DND-41 (cell line): ENCODE results near the gene IPO11.

Experiments used
- ATAC-seq: fragments of 200-7000 bp; cut with Tn5 transposase; 3 replicates; pipeline ENCODE4 v1.9.1; 2021; ENCODE audit warnings: low read depth; ENCODE audit not compliant: insufficient read depth
- DNase-seq: peaks from one replicate; pipeline ENCODE4 v3.0.0-alpha.2; 2020
- H2AFZ ChIP-seq: 2 replicates; pipeline ENCODE4 v1.6.0; 2012; ENCODE audit warnings: low read depth, low read length
- H3K27ac ChIP-seq: 2 replicates; pipeline ENCODE4 v1.5.1; 2012; ENCODE audit warnings: low read length, inconsistent platforms
- H3K27me3 ChIP-seq: fragments of 200-600 bp; sonication (generic); 2 replicates; pipeline ENCODE4 v1.6.0; 2012; ENCODE audit warnings: low read length, mild to moderate bottlenecking, inconsistent platforms; ENCODE audit not compliant: insufficient read depth, poor library complexity
- H3K36me3 ChIP-seq: 2 replicates; pipeline ENCODE4 v1.5.1; 2012; ENCODE audit warnings: low read length, inconsistent platforms; ENCODE audit not compliant: insufficient read depth
- H3K4me1 ChIP-seq: 2 replicates; pipeline ENCODE4 v1.5.1; 2012; ENCODE audit warnings: mild to moderate bottlenecking, low read length; ENCODE audit not compliant: insufficient read depth
- H3K4me2 ChIP-seq: 2 replicates; pipeline ENCODE4 v1.6.0; 2012; ENCODE audit warnings: mild to moderate bottlenecking, moderate library complexity, low read length, inconsistent platforms; ENCODE audit not compliant: insufficient read depth
- H3K4me3 ChIP-seq, 2 experiments: fragments of 200-600 bp in 1 of 2; shearing (Covaris generic) in 1 of 2; 2 replicates each; pipeline ENCODE4 v1.5.1; 2012 to 2016; ENCODE audit warnings: inconsistent platforms in 2 of 2, low read length in 2 of 2, mild to moderate bottlenecking in 2 of 2, low read depth in 1 of 2, moderate library complexity in 1 of 2
- H3K79me2 ChIP-seq: 2 replicates; pipeline ENCODE4 v1.6.0; 2012; ENCODE audit warnings: low read length, inconsistent platforms; ENCODE audit not compliant: insufficient read depth
- H3K9ac ChIP-seq: 2 replicates; pipeline ENCODE4 v1.6.0; 2012; ENCODE audit warnings: low read depth, mild to moderate bottlenecking, inconsistent platforms, low read length, moderate library complexity
- H3K9me3 ChIP-seq: 2 replicates; pipeline ENCODE4 v1.5.1; 2012; ENCODE audit warnings: low read length, moderate library complexity, mild to moderate bottlenecking, inconsistent platforms; ENCODE audit not compliant: insufficient read depth, severe bottlenecking
- H4K20me1 ChIP-seq: 2 replicates; pipeline ENCODE4 v1.6.0; 2012; ENCODE audit warnings: low read length; ENCODE audit not compliant: insufficient read depth
- CTCF ChIP-seq: IDR thresholded peaks from 2 replicates; pipeline ENCODE4 v1.5.1; 2012; ENCODE audit warnings: borderline replicate concordance, low read length, moderate library complexity, mild to moderate bottlenecking; ENCODE audit not compliant: poor library complexity, severe bottlenecking; ENCODE audit errors: extremely low read depth
- EZH2 ChIP-seq: IDR thresholded peaks from 3 replicates; pipeline ENCODE4 v1.6.1; 2012; ENCODE audit warnings: borderline replicate concordance, low read depth, mild to moderate bottlenecking, moderate library complexity, low read length, inconsistent platforms; ENCODE audit not compliant: severe bottlenecking

Gene IPO11

DNA sequence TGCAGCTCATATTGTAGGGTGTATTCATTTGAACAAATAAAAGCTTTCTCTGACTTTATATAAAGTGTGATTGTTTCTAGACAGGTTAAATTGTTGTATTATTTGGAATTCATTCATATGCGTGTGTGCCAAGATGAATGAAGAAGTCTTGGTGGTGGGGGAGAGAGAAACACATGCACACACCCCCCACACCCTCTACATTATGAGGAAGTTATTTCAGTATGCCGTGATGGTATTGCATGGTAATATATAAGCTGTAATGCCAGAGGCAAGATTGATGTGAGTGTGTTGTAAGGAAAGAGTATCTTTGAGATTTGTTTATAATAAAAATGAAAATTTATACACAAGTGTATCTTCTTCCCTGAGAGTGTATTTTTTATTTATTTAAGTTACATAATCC, 71.0 kb downstream of the IPO11 start:
- Histone ChIP-seq H2AFZ (no peak overlapping the region), H3K79me2 (no peaks in the 10 kb centered on the region), H4K20me1 (no peaks in the 10 kb centered on the region), H3K27ac (no peak overlapping the region), H3K36me3 (peaks cover 16% of the 10 kb centered on the region; the same call in 1 of the 2 replicates), H3K4me2 (no peak overlapping the region), H3K9ac (no peak overlapping the region), H3K9me3 (no peaks in the 10 kb centered on the region), H3K4me3 (no peak overlapping the region), H3K27me3 (no peaks in the 10 kb centered on the region), H3K4me1 (no peaks in the 10 kb centered on the region)
- TF ChIP-seq EZH2 (no peak), CTCF (no peak)
- ATAC-seq (no peak), DNase-seq (no peak)

DNA sequence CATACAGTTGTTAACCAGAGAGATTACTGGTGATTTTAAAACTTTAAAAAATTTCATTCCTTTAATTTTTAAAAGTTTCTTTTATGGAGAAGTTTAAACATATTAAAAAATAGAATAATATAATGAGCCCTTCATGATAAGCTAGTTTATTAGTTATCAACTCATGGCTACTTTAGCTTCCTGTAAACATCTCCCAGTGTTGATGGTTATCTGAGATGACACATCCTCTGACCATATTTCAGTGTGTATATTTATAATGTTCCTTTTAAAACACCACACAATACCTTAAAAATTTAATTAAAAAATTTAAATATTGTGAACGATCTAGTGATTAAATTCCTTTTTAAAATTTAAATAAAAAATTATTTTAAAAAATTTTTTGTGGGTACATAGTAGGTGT, 74.1 kb downstream of the IPO11 start:
- no peaks in the 10 kb centered on the region for H3K4me1 ChIP-seq
- no peaks in the 10 kb centered on the region for H3K27me3 ChIP-seq
- H3K9me3 ChIP-seq, result no peaks in the 10 kb centered on the region
- H3K9ac ChIP-seq, result no peak overlapping the region
- ATAC-seq (no peak), DNase-seq (no peak)
- no peaks in the 10 kb centered on the region for H4K20me1 ChIP-seq
- H2AFZ ChIP-seq, result no peak overlapping the region
- no peak overlapping the region for H3K4me2 ChIP-seq
- peaks cover 33% of the 10 kb centered on the region; the same call in 1 of the 2 replicates for H3K36me3 ChIP-seq
- no peak for TF ChIP-seq EZH2
- H3K4me3 ChIP-seq, result no peak overlapping the region
- H3K27ac ChIP-seq, result no peak overlapping the region
- no peaks in the 10 kb centered on the region for H3K79me2 ChIP-seq

GRCh38 chr5:62488531-62488930, 76.0 kb downstream of the IPO11 start:
- no peaks in the 10 kb centered on the region for H3K9me3 ChIP-seq
- no peaks in the 10 kb centered on the region for H3K79me2 ChIP-seq
- no peak for DNase-seq
- no peaks in the 10 kb centered on the region for H3K4me1 ChIP-seq
- TF ChIP-seq EZH2 (no peak), CTCF (no peak)
- no peak overlapping the region for H3K27ac ChIP-seq
- H3K27me3 ChIP-seq, result no peaks in the 10 kb centered on the region
- no peak overlapping the region for H3K9ac ChIP-seq
- H4K20me1 ChIP-seq, result no peaks in the 10 kb centered on the region
- H2AFZ ChIP-seq, result no peak overlapping the region
- no peak for ATAC-seq
- no peak overlapping the region for H3K4me2 ChIP-seq
- H3K36me3 ChIP-seq, result peaks cover 45% of the 10 kb centered on the region; the same call in 1 of the 2 replicates
- no peak overlapping the region for H3K4me3 ChIP-seq

- no peaks in the 10 kb centered on the region for H3K27me3 ChIP-seq
- no peaks in the 10 kb centered on the region for H3K79me2 ChIP-seq
- H3K4me2 ChIP-seq, result no peak overlapping the region
- H2AFZ ChIP-seq, result no peak overlapping the region
- TF ChIP-seq EZH2, result no peak
- TF ChIP-seq CTCF, result no peak
- no peak for DNase-seq
- no peak overlapping the region for H3K27ac ChIP-seq
- H4K20me1 ChIP-seq, result no peaks in the 10 kb centered on the region
- no peak overlapping the region for H3K9ac ChIP-seq
- H3K36me3 ChIP-seq, result peaks cover 48% of the 10 kb centered on the region; the same call in 1 of the 2 replicates
- no peak for ATAC-seq
- no peak overlapping the region for H3K4me3 ChIP-seq
- no peaks in the 10 kb centered on the region for H3K9me3 ChIP-seq
- H3K4me1 ChIP-seq, result no peaks in the 10 kb centered on the region
These were observed 76.9 kb downstream of the IPO11 start for GRCh38 chr5:62489471-62489870.
